Right ventricle myocardium inferior (tissue), 1 donor: ENCODE results near the gene PDE4D. TPM values are rescaled to one million over a fixed set of nuclear protein-coding genes. Genes with fewer than 3 reads are reported as not detected.
"Not testable (repeated sequence)": the region's sequence is repeated elsewhere in the genome, so short reads cannot be mapped to it uniquely, and the experiment has no call there.

Source experiments
- ATAC-seq: fragments of 200-7000 bp; cut with Tn5 transposase; one replicate; pipeline ENCODE4 v1.9.1; 2020; ENCODE audit warnings: mild to moderate bottlenecking, moderate library complexity
- DNase-seq: peaks from one replicate; pipeline ENCODE4 v3.0.0; 2021; ENCODE audit errors: missing footprints
- intact Hi-C: fragments of 100-400 bp; cut with DNase I; formaldehyde crosslinking; loops from one replicate; pipeline ENCODE4 v1.11.0; 2022
- total RNA-seq: library from RNA; stranded (reverse); fragmentation: NEBNext Ultra II Directional; extraction: Animal tissue kit (Norgen Biotek cat#: 25700); gene quantifications from one replicate; pipeline ENCODE4 v1.2.1, GENCODE V29; 2021
- donor health status: DM: no; HTN: yes; CAD: no; lungs with severe emphysema.

PDE4D gene
- total RNA-seq, 1 donor from 2014 or later = 36.7 TPM

DNA sequence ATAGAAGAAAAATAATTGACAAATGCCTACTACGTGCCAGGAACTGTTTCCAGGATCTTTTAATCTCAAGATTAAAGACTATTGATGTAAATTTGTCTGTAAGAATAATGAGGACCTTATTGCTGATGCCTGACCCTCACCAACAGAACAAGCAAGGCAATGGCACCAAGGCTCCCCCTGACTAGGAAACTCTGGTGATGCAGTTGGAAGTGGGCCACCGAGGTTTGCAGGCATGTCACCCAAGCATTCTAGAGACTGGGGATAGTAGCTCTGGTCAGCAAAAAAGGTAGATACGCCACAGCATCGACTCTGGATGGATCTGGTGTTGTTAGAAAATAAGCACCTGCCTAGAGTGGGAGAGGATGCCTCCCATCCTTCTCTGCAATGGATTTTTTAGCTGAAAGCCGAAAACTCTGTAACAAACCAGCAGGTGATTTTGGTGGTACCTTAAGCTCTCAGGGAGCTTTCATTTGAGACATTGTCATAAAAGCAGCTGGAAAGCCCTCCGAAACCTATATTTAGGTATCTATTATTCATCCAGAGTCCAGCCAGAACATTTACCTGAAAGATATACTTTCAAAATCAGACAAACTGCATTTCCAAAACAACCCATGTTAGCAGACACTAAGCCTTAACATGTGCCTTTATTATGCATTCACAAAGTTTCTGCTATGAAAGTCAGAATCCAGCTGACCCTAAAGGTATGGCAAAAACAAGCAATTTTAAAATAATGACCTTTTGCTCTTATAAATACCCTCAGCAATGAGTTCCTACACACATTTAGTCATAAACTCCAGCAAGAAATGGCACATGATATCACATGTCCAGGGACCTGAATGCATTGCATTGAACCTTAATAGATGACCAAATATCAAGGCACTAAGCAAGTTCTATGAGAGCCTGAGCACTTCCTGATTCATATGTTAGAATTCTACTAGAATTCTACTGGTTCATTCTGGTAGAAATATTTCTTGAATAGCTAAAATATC is 308.4 kb downstream of the PDE4D start:
- intact Hi-C loops = no loop called here
- no peak for DNase-seq
- ATAC-seq = no peak

DNA sequence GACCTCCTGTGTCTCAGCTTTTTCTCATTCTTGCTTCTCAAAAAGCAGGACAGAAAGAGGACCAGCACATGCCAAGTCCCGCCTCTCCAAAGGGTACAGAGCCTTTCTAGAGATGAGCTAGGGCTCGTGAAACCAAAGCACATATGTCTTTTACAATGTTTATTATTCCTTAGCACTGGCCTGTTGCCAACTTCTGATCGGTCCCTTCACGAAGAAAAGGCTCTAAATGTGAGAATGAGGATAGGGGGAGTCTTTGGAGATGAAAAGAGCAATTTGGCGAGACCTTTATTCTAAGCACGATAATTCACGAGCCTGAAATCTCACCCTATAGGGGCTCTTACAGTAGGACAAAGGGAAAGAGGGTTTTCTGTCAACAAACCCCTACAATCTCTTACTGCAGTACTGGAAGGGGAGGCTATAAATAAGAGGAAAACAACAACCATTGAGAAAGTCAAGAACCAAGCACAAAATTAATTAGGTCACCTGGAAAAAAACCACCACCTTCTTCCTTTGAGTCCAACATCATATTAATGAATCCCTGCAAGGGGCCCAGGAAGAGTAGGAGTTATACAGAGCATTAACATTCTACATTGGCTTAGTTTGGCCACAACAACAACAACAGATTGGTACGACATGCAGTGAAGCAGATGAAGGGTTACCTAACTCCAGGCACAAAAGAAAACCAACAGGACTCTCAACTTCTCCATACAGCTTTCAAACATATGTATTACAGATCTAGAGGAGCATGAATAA is 309.5 kb downstream of the PDE4D start:
- intact Hi-C loops = no loop called here
- DNase-seq (no peak), ATAC-seq (no peak)

DNA sequence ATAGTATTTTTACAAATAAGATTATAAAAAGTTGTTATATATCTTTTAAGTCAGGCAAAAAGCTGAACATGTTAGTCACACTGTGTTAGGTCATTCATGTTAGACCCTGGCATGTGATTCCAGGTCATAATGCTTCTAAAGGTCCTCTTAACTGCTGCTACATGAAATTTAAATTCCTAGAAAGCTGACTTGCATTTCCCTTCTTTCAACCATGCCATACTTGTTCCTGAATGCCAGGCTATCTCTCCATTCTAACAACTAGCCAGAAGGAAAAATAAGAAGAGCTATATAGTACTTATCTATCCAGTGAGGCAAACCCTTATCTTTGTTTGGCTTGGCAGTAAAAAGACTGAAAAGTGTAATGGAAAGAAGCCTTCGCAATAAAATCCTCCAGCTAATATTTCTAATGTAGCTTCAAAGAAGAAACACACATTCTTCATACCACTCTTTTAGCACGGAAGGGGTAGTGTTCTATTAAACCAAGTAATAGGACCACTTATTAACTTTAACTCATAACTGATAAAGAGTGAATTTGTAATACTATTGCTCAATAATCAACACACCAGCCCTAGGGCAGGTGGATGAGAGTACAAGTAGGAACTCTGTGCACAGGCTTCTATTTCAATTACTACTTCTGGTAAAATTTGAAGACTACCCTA is 310.2 kb downstream of the PDE4D start:
- intact Hi-C loops = no loop called here
- no peak for DNase-seq
- no peak for ATAC-seq

DNA sequence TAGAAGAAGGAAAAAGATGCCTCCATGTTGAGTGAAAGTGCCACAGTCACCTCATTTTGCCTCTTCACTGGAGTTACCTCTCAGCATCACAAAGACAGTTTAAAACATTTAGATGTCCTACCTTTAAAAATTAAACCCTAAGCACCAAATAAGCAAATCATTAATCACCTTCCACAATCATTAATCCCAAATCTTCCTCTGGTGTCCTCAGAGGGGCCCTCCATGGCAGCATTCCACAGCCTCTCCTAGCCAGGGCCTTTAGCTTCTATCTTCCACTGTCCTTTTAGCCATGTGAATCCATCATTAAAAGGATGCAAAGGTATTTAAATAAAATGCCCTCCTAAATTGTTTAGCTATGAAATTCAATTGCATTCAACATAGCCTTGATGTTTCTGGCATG is 310.8 kb downstream of the PDE4D start:
- no peak for DNase-seq
- ATAC-seq = no peak
- intact Hi-C loops = no loop called here

DNA sequence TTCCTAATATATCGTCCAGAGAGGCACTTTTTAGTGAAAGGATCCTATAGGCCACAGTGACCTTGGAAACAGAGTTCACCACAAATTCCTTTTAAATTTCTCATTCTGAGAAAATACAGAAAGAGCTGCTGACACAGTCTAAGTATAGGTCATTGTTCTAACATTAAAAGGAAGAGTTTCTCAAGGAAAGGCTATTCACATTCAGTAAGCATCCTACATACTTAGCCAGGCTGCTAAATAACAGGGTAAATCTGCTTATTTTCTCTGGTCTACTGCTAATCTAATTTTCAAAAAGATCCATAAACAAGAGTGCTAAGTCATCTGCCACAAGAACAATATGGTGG is 313.7 kb downstream of the PDE4D start:
- intact Hi-C loops = no loop called here
- no peak for ATAC-seq
- DNase-seq = no peak

DNA sequence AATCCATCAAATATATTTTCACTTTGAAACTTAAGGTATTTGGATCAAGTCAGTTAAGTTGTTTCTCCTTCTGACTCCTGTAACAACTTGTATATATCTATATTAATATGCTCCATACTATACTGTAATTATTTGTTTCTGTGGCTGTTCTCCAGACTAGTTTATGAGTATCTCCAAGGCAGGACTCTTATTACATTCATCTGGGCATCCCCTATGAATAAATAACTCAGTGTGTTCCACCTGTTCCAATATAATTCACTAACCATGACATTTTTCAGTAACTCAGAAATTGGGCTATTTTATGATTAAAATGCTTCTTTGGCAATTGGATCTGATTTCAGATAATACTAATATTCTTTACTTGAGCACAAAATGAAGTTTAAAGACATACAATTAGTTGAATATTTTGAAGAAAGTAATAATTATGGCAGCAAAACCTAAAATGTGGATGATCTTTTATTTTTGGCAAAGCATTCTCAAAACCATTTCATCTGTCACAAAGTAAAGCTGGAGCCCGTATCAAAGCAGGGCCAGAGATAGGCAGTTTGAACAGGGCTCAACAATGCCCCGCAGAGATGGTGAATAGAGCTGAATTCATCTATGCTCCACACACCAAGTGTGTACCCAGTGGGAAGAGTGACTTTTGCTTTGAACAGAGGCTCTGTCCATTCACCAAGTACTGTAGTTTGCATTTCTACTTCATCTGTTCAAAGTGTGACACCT is 314.3 kb downstream of the PDE4D start:
- intact Hi-C loops = no loop called here
- no peak for ATAC-seq
- no peak for DNase-seq

DNA sequence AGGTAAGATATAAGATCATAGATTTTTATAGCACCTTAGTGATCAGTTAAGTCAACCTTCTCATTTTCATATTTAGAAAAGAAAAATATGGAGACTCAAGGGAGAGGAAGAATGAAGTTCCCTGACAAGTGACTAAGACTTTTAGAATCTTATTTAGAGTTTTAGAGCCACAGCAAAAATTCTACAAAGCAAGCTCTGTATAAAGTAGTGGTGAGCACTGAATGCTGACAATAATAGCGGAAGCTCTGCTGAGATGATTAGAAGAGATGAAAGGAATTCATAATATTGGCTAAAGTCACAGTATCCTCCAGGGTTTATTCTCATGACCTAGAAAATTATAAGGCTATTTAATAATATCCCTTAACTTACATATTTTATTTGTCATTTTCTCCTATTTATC is 316.0 kb downstream of the PDE4D start:
- ATAC-seq (no peak), DNase-seq (no peak)
- intact Hi-C loops = no loop called here

DNA sequence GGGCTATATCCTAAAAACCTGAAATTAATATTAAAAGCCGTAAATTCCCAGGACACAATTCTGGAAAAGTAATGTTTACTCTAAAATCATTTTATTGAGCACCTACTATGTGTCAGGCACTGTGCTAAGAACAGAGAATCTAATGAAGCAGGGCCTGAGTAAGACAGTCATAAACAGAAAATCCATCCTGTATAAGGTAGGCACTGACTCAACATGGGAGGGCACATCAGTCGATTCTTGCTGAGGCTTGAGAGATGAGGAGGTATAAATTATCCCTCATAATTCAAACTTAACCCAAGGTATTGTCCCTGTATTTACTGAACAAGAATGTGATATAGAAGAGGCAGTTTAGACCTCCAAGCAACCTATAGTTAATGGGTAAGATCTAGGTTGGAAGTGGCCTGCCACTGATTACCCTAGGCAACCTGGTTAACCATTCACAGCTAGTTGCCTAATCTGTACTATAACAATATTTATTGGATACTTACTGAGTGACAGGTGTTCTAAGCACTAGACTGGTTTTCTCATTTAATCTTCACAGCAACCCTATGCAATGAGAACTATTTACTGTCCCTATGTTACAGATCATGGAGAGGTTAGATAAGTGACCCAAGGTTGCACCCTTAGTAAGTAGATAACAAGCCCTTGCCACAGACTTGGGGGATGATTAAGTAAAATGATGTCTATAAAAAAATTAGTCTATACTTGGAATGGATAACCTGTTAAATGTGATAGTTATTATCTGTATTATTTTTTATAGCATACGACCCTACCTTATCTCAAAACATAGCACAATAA is 317.7 kb downstream of the PDE4D start:
- no peak for ATAC-seq
- no peak for DNase-seq
- intact Hi-C loops = no loop called here

DNA sequence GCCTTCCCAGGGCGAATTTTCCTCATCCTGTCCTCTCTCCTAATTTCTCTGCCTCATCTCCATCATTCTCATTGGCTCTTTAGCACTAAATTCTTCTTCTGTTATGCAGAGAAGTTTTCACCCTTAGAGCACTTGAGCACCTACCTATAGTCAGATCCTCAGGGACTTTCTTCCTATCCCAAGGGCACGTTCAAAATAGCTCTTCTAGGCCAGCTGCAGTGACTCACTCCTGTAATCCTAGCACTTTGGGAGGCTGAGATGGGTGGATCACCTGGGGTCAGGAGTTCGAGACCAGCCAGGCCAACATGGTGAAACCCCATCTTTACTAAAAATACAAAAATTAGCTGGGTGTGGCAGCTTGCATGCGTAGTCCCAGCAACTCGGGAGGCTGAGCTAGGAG is 320.0 kb downstream of the PDE4D start:
- DNase-seq, intact Hi-C loops, ATAC-seq: not testable (repeated sequence)

DNA sequence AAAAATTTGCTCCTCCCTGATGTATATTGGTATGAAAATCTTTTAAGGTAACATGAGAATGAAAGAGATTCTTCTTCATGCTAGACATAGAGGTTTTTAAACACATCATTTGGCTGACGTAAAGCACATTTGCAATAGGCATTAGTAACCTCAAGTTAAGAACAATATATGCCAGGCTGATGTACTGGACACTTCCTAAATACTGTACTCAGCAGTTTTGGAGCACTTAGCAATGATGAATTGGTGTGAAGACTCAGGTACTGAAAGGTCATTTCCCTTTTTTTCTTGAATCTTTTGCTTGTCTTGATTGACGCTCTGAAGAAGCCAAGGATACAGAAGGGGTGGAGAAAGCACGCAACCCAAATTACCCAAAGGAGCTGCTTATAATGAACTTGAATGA is 322.5 kb downstream of the PDE4D start:
- ATAC-seq = no peak
- DNase-seq = no peak
- intact Hi-C loops = no loop called here

DNA sequence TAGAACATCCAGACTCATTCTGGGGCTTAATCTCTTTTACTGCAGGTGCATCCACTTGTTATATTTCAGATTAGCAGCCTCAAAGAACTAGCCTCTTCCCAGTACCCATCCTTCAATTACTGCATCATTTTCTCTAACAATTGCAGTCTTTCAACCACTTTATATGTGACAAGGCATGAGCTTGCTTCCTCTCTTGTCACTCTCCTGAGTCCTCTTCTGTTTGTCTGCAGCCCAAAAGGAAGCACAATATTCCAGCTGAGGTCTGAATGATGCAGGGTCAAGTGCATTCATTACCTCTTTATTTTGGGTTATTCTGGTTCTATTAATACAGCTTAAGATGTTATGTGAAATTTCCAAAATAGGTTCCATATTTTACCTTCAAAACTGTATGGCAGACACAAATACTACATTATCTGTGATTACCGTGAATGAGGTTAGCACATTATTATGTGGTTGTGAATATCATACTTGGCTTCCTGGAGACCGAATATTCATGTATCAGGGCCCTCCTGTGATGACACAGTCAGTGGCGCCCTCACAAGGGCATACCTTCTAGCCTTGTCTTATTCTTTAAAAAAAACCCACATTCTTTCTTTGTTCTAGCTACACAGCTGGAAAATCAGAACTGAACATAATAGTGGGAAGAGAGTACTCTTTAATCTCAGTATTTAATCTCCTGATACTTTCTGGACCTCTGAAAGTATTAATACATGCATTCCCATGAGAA is 323.8 kb downstream of the PDE4D start:
- intact Hi-C loops = no loop called here
- DNase-seq (no peak), ATAC-seq (no peak)

DNA sequence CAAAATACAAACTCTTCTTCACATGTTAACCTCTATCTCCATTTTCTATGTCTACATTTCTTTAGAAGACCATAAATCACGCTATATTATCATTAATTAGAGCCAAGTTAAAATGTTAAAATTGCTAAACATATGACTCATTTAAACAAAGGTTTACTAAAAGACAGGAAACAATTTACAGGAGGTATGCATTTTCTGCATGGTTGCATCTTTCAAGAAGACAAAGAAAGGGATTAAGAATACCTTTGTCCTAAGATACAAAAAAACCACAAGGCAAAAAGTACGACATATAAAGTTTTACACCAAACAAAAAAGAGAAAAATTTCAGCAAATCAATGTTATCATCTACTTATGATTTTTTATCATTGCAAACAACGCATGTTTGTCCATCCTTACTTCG is 324.4 kb downstream of the PDE4D start:
- no peak for ATAC-seq
- intact Hi-C loops = no loop called here
- DNase-seq = no peak

DNA sequence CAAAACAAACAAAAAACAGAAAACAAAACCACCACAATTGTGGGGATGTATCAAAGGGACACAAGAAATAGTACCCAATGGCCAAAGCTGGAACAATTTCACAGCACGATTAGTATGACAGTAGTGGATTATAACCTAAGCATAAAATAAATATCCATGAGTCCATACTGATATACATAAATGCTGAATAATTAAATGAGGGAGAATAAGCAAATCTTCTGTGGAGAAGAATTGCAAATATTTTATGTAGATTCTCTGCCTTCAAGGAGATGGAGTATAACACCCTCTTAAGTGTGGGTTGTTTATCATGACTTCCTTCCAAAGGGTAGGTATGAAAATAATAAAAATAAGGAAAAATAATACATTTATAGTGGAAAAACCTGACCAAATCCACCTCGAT is 325.4 kb downstream of the PDE4D start:
- no peak for ATAC-seq
- no peak for DNase-seq
- intact Hi-C loops = no loop called here

DNA sequence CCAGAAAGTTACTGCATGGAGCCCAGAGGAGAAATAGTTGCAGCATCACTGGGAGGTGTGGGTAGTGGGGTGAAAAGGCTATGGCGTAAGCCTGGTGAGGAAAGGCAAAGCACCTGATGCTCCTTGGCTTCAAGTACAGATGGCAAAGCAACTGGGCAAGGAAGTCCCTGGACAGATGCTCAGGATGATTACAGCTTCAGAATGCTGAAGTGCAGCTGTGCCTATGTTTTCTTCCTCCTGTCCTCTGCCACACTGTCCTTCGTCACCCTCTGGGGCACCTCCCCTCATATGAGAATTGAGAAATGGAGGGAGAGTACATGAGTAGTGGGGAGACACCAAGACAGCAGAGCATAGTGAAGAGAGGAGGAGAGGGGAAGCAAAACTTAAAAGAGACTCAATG is 328.0 kb downstream of the PDE4D start:
- DNase-seq (peak; percentile 35), ATAC-seq (no peak)
- intact Hi-C loops = no loop called here

DNA sequence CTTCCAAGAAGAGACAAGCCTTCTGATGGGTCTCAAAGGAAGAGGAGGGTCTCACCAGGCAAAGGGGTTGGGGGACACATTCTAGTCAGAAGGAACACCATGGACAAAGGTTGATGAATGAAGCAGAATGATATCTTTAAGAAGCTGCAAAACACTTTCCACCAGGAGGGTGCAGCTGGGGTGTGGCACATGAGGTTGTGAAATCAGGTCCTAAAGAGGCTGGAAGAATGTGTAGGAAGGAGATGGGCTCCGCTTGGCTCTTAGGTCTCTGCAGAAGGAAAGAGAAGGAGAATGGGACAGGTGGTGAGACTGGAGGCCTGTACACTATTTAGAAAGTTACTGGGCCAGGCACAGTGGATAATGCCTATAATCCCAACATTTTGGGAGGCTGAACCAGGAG is 328.6 kb downstream of the PDE4D start:
- DNase-seq (no peak), ATAC-seq (no peak)
- intact Hi-C loops = no loop called here

DNA sequence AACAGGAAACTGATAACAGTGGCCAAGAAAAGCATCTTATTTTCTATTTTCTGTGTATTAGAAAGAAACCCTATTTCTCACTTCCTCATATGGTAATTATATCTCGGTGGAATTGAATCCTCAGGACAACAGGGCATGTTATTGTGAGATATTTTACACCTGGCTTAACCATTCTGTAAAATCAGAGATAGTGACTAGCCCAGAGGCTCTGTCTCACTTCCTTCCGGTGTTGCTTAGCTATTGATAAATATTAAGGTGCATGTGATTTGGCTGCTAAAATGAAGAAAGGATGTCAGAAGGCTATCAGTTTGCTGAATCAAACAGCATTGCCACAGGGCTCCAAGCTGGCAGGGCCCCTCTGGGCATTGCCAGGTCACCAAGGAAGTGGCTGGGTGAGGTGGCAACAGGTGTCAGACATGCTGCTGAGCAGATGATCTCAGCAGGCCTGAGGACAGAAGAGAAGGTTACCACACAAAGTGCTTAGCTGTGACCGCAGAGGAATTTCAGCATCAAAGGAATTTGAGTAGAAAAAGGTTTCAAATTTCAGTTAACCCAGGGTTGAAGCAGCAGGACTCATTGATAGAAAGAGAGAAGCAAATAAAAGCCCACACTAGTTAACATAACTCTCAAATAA is 330.7 kb downstream of the PDE4D start:
- ATAC-seq (no peak), DNase-seq (peak; percentile 55)
- intact Hi-C loops = no loop called here

DNA sequence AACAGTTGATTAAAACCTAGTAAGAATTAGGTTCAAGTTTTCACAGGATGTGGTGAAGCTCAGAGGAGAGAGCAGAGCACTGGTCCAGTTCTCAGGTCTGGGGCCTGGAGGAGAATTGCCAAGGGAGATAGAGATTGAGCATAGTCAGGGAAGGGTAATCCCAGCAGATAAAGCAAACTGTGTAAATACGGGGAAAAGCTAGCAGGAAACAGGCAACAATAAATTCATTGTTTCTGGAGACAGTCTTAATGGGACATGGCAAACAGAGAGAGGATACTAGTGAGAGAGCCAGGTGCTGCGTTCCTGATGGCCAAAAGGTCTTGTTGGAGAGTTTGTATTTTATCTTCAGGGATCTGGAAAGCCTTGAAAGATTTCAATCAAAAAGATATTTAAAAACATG is 333.0 kb downstream of the PDE4D start:
- no peak for DNase-seq
- ATAC-seq = no peak
- intact Hi-C loops = no loop called here
